HG03469 (cell line): Measurements from ENCODE around the gene DYNLL1.
"Not testable (repeated sequence)": the region's sequence is repeated elsewhere in the genome, so short reads cannot be mapped to it uniquely, and the experiment has no call there.

Experiments used
- ATAC-seq: cut with Tn5 transposase; IDR thresholded peaks from one replicate; pipeline ENCODE4 v1.9.1; 2021; ENCODE audit warnings: mild to moderate bottlenecking, moderate library complexity, moderate number of reproducible peaks; ENCODE audit not compliant: unreplicated experiment

The DYNLL1 gene

DNA sequence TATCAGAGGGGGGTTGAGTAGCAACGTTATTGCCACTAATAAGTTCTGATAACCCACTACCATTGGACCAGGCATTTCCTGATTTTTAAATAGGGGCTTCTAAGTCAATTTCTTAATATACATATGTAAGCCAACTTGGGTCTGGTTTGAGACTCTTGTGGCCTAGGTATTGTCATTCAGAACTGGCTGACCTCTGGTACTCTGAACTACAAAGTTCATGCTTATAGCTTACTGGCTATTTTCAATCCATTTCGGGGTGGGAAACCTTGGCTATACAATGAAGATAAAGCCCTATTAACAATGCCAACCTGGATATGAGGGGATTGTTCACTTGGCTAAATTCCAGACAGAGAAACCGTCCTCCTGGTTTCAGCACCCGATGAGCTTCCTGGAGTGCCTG is 8.7 kb downstream of the DYNLL1 start:
- no peak for ATAC-seq

DNA sequence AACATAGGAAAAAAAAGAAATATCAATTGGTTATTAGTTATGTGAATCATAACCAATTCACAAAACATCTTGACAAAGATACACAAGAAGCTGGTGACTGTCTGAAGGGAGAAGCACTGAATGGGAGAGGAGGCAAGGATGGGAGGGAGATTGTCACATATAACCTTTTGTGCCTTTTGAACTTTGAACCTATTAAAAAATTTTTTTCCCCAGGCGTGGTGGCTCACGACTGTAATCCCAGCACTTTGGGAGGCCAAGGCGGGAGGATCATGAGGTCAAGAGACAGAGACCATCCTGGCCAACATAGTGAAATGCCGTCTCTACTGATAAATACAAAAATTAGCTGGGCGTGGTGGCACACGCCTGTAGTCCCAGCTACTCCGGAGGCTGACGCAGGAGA is 12.6 kb downstream of the DYNLL1 start:
- ATAC-seq = no peak

GRCh38 chr12:120514002-120514401 is 18.1 kb downstream of the DYNLL1 start:
- ATAC-seq = no peak

DNA sequence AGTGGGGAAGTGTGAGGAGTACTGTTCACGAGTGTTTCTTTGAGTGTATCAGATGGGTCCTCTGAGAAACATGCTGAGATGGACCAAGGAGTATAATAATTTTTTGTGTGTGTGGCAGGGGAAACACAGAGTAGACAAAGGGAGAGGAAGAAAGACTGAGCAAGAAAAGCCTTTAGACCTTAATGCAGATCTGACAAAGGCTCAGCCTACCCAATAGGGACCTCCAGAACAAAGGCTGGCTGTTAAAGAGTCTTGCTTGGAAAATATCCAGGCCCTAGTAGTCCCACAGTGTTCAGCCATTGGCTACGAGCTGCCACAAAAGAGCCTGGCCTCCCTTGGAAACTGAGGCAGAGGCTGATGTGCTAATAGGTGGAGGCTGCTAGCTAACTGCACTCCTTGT is 19.6 kb downstream of the DYNLL1 start:
- no peak for ATAC-seq

GRCh38 chr12:120519324-120519723 is 23.4 kb downstream of the DYNLL1 start:
- not testable (repeated sequence) for ATAC-seq

DNA sequence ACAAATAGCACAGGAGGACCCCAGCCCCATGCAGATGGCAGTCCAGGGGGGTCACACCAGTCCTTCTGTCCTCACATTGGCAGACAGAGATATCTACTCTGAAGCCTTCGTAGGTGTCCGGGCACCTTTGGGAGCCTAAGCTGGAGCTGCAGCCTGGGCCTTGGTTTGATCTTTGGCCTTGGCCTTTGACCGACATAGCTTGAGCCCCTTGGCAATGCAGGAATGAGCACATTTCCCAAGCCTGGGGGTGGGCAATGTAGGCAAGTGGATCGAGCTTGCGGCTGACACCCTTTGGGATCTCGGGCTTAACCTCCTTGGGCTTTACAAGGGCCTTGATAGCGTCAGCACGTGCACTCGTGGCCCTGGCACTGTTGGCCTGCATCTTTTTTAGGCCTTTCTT is 26.7 kb downstream of the DYNLL1 start:
- ATAC-seq = no peak

- peak; percentile 39 for ATAC-seq
Observed at GRCh38 chr12:120528861-120529525, 33.1 kb downstream of the DYNLL1 start, which contains the start of gene COQ5. Gene COQ5 (minus strand): TSS chr12:120529158. CDS start chr12:120529141, 17 bp downstream.

- no peak for ATAC-seq
Observed at GRCh38 chr12:120529641-120530417, 33.9 kb downstream of the DYNLL1 start.

DNA sequence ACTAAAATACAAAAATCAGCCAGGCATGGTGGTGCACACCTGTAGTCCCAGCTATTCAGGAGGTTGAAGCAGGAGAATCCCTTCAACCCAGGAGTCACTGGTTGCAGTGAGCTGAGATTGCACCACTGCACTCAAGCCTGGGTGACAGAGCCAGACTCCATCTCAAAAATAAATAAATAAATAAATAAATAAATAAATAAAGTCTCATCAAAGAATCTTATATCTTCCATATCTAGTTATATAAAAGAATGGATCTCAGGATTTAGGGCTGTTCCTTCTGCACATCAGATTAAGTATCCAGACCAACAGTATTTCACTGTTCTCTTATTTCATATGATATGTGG is 34.5 kb downstream of the DYNLL1 start:
- ATAC-seq = not testable (repeated sequence)

DNA sequence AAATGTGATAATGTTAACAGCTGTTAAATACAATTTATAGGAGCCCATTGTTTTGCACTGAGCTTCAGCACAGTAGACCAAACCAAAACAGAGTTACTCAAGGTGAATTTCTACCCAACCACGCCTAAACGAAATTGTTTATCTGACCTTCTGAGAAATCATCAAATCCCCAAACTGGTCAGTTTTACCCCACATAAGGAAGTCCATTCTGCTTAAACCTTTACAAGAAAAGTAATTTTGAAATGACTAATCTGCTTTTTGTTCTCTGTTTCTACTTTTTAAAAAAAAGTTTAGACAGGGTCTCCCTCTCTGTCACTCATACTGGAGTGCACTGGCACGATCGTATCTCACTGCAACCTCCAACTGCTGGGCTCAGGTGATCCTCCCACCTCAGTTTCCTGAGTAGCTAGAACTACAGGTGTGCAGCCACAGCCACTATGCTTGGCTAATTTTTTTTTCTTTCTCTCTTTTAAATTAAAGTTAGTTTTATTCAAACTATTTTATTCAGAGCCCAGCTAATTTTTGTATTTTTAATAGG is 36.9 kb downstream of the DYNLL1 start:
- no peak for ATAC-seq

DNA sequence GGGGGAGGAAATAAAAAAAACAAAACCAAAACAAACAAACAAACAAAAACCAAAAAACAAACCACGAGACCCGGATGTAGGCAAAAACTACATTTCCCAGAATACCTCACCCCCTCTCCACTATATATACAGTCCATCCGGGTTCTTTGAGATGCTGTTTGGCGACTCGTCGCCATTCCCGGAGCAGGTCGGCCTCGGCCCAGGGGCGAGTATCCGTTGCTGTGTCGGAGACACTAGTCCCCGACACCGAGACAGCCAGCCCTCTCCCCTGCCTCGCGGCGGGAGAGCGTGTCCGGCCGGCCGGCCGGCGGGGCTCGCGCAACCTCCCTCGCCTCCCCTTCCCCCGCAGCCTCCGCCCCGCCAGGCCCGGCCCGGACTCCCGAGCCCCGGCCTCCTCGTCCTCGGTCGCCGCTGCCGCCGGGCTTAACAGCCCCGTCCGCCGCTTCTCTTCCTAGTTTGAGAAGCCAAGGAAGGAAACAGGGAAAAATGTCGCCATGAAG is 38.3 kb downstream of the DYNLL1 start, which contains the start of gene RNF10:
Gene RNF10 (plus strand): TSS at position 154 of the 500 bp plus-strand sequence. CDS start 456 bp downstream, outside the sequence.
- ATAC-seq = no peak

DNA sequence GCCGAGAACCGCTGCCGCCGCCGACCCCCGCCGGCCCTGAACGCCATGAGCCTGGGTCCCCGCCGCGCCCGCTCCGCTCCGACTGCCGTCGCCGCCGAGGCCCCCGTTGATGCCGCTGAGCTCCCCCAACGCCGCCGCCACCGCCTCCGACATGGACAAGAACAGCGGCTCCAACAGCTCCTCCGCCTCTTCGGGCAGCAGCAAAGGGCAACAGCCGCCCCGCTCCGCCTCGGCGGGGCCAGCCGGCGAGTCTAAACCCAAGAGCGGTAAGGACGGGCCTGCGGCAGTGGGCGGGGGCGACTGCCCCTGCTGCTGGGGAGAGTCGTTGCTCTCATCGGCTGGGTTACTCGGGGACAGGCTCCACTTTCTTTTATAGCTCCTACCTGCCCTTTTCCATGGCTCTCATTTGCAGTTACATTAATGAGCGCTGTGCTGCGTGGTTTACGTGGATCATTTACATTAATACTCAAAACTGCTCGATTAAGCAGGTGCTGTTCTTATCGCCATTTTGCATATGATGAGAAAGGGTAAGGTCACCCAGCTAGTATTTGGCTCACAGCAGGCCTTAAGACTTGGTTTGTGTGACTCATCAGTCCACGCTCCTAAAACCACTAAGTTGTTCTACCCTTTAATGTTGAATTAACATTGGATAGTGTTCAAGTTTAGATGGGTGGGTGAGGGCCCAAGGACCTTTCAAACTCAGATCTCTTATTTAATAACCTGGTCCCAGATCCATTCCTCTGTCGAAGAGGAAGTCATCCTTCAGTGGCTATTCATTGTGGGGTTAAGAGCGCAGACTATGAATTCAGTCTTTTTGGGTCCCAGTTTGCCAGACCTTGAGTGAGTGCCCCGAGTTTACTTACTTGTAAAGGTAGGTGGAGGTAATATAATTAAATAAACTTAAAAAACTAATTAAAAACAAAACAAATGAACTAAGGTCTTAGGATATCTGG is 39.1 kb downstream of the DYNLL1 start:
- ATAC-seq = no peak

DNA sequence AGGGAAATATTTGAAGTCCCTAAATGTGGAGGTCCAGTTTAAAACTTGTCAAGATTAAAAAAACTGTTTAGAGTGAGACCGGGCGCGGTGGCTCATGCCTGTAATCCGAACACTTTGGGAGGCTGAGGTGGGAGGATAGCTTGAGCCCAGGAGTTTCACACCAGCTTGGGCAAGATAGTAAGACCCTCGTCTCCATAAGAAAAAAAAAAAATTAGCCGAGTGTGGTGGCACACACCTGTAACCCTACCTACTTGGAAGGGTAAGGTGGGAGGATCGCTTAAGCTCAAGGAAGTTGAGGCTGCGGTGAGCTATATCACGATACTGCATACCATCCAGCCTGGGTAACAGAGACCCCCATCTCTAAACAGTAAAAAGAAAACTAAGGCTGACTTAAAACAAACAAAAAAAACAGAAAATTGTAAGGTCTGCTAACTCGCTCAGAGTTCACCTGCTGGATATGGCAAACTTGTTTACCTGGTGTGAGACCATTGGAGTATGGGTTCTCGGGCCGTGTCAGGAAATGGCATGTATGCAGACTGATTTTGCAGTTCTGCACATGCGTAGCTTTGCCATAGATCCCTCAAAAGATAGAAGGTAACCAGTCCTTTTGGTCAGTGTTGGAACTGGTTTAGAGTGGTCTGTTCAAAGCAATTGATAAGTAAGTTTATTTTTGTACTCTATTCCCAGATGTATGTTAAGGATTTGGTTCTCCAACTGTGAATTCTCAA is 40.3 kb downstream of the DYNLL1 start:
- no peak for ATAC-seq

- no peak for ATAC-seq
Observed at GRCh38 chr12:120537856-120538220, 41.9 kb downstream of the DYNLL1 start.

DNA sequence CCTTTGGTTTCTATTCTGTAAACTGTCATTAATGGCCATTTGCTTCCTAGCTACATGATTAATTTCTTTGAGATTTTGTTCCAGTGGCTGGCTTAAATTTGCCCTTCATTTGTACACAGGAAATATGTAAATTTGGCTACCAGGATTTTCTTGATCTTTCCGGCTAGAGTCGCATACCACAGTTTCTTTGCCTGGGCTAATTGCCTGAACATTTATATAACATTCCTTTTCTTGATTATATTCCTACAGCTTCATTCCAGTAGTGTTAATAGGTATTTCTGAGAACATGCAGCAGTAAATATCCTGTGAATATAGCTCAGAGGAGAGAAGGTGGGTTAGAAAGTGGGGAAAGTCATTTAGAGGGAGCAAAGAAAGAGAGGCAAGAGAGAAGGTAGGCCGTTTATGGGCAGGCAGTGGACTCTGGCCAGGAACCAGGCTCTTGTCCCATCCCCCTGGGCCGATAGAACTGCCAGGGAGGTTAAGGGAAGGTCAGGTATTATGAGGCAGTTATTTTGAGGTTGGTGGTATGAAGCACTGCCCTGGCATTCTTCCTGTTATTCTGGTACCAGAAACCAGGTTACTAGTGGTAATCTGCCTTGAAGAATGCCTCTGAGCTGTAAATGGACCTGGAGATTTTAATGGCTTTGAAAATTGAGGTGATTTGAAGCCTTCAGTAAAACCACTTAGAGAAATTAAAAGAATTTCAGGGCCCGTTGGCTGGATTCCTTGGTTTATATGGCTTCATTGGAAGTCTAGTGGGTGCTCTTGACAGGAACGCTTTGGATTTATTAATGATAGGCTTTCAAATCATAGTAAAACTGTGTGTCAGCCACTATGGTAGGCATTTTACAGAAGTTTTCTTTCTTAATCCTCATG is 42.6 kb downstream of the DYNLL1 start:
- no peak for ATAC-seq

DNA sequence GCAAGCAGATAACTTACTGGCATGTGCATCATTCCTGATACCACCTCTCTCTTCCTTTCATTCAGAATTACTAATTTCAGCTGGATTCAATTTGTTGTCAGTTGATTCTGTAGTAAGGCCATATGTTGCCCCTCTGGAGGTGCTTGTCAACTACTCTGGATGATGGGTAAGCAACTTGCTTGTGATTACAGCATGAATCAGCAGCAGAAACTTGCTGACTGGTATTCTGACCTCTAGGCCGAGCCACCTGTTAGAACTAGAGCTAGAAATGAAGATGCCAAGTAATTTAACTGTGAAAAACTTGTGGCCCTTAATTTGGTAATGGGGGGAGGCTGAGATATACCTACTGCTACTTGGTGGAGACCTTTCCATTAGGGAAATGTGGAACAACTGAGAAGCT is 43.4 kb downstream of the DYNLL1 start:
- no peak for ATAC-seq

GRCh38 chr12:120540445-120540844 is 44.5 kb downstream of the DYNLL1 start:
- ATAC-seq = no peak

- no peak for ATAC-seq
Observed at GRCh38 chr12:120542166-120542565, 46.3 kb downstream of the DYNLL1 start.

DNA sequence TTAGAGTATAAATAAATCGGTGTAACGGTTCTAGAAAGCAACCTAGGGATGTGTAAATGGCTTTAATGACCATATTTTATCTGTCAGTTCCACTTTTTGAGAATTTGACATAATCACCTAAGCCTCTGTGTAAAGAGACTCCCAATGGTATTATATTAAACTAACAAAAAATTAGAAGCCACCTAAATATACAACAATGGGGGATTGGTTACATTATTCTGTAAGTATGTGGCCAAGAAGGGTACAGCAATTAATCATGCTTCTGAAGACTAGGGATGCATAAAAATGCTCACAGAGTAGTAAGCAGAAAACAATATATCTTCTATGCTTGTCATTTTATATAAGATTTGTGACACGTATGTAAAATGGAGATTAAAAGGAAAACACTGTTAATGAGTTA is 48.8 kb downstream of the DYNLL1 start:
- no peak for ATAC-seq
